Measurements from ENCODE around the gene ARID4A.

ARID4A gene

DNA sequence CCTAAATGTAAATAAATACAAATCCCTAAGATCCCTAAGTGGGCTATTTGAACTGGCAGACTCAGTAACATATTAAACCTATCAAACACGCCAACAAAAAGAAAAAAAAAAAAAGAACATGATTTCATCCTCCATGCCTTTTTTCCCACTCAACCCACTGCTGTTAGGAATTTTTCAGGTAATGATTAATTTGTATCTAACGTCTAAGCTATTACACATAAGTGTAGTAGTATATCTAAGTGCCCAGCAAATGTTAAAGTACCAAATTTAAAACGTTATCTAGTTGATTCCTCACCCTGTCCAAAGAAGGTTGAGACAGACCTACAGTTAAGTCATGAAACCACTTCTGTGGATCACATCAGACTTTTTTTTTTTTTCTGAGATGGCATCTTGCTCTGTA is 16.4 kb upstream of the ARID4A start:
- Mint-ChIP-seq H3K36me3 (ENCODE audit: low read depth) (peaks cover 67% of the 10 kb centered on the region), H3K9me3 (no peaks in the 10 kb centered on the region), H3K27ac (peak overlapping the region; percentile 89), H3K4me1 (peaks cover 61% of the 10 kb centered on the region), H3K4me3 (peak overlapping the region; percentile 63), H3K27me3 (no peaks in the 10 kb centered on the region)
- ATAC-seq (no peak), DNase-seq (no peak)

DNA sequence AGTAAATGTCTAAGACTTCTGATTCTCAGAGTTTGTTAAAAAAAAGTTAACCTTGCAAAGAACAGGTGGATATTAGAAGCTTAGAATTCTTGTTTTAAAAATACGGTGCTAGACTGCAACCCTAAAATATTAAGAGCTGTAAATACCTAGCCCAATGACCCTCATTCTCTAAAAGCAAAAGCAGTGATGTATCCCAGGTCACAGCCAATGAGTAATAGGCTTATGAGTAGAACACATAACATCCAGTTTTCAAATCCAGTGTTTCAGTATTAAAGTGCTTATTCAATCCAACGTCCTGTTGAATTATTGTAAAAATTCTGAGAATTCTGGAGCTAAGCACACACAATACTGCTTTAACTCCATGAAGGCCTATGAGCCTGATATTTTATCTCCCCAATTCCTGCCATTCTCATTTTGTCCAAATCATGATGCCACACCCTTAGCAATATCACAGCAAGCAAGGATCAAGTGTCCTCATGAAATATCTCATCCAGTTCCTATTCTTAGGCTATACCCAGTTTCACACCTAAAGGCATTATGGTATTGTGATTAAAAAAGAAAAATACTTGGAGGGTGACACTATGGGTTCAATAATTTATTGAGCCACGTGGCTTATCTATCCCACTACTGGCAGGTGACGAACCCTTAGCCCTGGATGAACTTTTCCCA is 15.3 kb upstream of the ARID4A start:
- H3K36me3 Mint-ChIP-seq (ENCODE audit: low read depth), result peaks cover 74% of the 10 kb centered on the region
- peak overlapping the region; percentile 89 for H3K27ac Mint-ChIP-seq
- DNase-seq, result no peak
- H3K27me3 Mint-ChIP-seq, result no peaks in the 10 kb centered on the region
- no peaks in the 10 kb centered on the region for H3K9me3 Mint-ChIP-seq
- no peak overlapping the region for H3K4me3 Mint-ChIP-seq
- peaks cover 65% of the 10 kb centered on the region for H3K4me1 Mint-ChIP-seq
- ATAC-seq, result no peak

DNA sequence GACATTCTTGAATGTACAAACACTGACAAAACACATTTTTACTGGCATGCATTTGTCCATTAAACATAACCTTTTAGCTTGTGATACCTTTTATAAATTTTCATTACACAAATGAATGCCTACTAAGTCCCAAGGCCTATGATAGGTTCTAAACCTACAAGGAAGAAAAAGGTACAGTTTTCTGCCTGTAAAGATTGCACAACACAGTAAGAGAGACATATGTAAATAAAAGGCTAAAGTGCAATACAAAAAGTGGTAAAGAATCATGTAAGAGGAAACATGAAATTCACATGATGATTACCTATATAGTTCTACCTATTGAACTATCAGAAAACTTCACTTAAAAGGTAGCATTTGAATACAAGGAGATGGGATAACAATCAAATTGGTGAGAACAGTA is 14.6 kb upstream of the ARID4A start:
- Mint-ChIP-seq H3K27me3 (no peaks in the 10 kb centered on the region), H3K9me3 (no peaks in the 10 kb centered on the region), H3K27ac (peak overlapping the region; percentile 17), H3K4me3 (no peak overlapping the region), H3K4me1 (peaks cover 69% of the 10 kb centered on the region), H3K36me3 (ENCODE audit: low read depth) (peaks cover 79% of the 10 kb centered on the region)
- ATAC-seq, result no peak
- DNase-seq, result no peak

DNA sequence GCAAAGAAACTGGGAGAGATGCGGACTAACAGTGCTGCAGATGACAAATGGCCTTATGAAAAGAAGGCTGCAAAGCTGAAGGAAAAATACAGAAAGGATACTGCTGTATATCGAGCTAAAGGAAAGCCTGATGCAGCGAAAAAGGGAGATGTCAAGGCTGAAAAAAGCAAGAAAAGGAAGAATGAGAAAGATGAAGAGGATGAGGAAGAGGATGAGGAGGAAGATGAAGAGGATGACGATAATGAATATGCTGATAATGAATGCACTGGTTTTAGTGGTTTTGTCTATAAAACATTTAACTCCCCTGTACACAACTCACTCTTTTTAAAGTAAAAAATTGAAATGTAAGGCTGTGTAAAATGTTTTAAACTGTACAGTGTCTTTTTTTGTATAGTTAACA is 13.2 kb upstream of the ARID4A start:
- Mint-ChIP-seq H3K27me3 (no peaks in the 10 kb centered on the region), H3K9me3 (no peaks in the 10 kb centered on the region), H3K4me3 (no peak overlapping the region), H3K4me1 (peaks cover 74% of the 10 kb centered on the region), H3K27ac (peak overlapping the region; percentile 12), H3K36me3 (ENCODE audit: low read depth) (peaks cover 83% of the 10 kb centered on the region)
- ATAC-seq (no peak), DNase-seq (no peak)

DNA sequence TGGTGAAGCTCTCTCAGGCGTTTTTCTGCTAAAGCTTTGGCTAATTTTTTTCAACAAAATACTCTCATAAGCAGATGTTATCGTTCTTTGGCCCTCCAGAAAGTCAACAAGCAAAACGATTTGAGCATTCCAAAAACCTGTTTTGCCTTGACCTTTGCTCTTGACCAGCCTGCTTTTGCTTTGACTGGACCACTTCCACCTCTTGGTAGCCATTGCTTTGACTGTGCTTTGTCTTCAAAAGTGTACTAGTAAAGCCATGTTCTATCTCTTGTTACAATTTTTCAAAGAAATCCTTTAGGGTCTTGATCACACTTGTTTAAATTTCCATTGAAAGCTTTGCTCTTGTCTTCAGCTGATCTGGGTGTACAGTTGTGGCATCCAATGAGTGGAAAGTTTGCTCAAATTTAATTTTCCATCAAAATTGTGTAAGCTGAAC is 10.7 kb upstream of the ARID4A start:
- no peak for ATAC-seq
- peaks cover 66% of the 10 kb centered on the region for H3K4me1 Mint-ChIP-seq
- peaks cover 75% of the 10 kb centered on the region for H3K36me3 Mint-ChIP-seq (ENCODE audit: low read depth)
- no peak for DNase-seq
- no peaks in the 10 kb centered on the region for H3K27me3 Mint-ChIP-seq
- no peak overlapping the region for H3K4me3 Mint-ChIP-seq
- no peaks in the 10 kb centered on the region for H3K9me3 Mint-ChIP-seq
- no peak overlapping the region for H3K27ac Mint-ChIP-seq

DNA sequence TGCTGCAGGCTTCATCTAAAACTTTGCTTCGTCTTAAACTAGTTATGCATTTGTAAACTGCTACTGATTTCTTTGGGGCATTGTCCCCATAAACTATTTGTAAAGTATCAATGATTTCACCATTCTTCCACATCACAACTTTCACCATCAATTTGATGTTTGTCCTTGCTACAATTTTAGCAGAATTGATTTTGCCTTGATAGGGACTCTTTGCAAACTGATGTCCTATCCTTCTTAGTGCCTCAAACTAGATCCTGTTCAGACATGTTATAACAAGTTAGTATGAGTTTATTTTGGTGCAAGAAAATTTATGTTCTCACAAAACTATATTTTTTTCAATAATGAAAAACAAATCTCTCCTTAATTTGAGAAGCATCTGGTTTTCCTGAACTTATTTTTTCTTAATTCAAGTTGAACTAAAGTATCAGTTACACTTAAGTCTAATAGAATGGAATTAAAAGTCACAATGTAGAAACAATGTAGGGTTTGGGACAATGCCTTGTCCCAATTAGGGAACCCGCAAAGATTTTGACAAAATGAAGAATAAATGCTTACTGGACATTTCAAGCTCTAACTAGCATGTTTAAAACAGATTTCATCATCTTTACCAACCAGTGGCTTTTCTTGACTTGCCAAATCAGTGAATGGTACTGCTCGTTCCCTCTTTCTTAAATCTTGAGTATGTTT is 10.1 kb upstream of the ARID4A start:
- Mint-ChIP-seq H3K36me3 (ENCODE audit: low read depth) (peaks cover 77% of the 10 kb centered on the region), H3K4me3 (no peak overlapping the region), H3K4me1 (peaks cover 63% of the 10 kb centered on the region), H3K9me3 (no peaks in the 10 kb centered on the region), H3K27me3 (no peaks in the 10 kb centered on the region), H3K27ac (peak overlapping the region; percentile 65)
- ATAC-seq (no peak), DNase-seq (no peak)

DNA sequence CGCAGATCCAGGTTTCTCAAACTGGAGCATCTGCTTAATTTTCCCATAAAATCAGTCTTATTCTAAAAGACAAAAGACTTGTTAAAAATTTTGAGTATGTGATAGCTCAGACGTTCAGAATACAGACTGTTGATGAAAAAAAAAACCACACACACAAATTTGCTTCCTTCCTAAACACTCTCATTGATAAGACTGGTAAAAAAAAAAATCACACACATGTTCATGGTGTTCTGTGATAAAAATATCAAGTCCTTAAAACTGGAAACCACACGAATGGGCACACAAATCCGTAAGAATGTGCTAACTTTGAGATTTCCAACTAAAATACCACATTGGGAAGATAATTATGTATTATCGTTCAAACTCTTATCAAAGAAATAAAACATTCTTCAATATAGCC is 6.7 kb upstream of the ARID4A start:
- ATAC-seq (no peak), DNase-seq (no peak)
- peaks cover 73% of the 10 kb centered on the region for H3K4me1 Mint-ChIP-seq
- no peaks in the 10 kb centered on the region for H3K27me3 Mint-ChIP-seq
- H3K27ac Mint-ChIP-seq, result no peak overlapping the region
- H3K4me3 Mint-ChIP-seq, result no peak overlapping the region
- H3K9me3 Mint-ChIP-seq, result no peaks in the 10 kb centered on the region
- H3K36me3 Mint-ChIP-seq (ENCODE audit: low read depth), result peaks cover 78% of the 10 kb centered on the region

DNA sequence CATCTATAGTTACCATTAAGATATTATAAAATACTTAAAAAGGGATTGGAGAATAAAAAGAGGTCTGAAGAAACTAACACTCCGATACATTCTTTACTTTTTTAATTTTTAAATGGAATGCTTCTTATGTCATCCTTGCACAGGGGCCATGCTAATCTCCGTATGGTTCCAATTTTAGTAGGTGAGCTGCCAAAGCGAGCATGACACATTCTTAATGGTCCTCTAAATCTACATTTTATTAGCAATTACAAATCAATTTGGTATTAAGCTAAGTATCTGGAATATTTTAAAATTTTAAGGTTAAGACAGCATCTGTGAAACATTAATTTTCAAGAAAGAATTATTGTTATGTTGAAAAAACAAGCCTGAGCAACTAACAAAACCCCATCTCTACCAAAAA is 6.2 kb upstream of the ARID4A start:
- no peaks in the 10 kb centered on the region for H3K27me3 Mint-ChIP-seq
- peaks cover 76% of the 10 kb centered on the region for H3K4me1 Mint-ChIP-seq
- no peak overlapping the region for H3K4me3 Mint-ChIP-seq
- peaks cover 75% of the 10 kb centered on the region for H3K36me3 Mint-ChIP-seq (ENCODE audit: low read depth)
- no peak for DNase-seq
- H3K27ac Mint-ChIP-seq, result no peak overlapping the region
- ATAC-seq, result no peak
- H3K9me3 Mint-ChIP-seq, result no peaks in the 10 kb centered on the region

DNA sequence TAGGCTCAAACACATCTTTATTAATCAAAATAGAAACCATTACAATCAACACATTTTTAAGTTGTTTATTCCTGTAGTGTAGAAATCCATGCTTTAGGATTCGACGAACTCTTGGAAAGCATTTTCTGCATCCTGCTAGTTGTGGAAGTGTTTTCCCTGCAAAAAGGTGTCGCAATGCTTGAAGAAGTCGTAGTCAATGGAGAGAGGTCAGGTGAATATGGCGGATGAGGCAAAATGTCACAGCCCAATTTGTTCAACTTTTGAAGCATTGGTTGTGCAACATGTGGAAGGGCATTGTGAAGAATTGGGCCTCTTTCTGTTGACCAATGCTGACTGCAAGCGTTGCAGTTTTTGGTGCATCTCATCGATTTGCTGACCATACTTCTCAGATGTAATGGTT is 4.2 kb upstream of the ARID4A start:
- DNase-seq (no peak), ATAC-seq (no peak)
- Mint-ChIP-seq H3K4me3 (no peak overlapping the region), H3K36me3 (ENCODE audit: low read depth) (peaks cover 55% of the 10 kb centered on the region), H3K4me1 (peaks cover 58% of the 10 kb centered on the region), H3K9me3 (no peaks in the 10 kb centered on the region), H3K27me3 (no peaks in the 10 kb centered on the region), H3K27ac (peak overlapping the region; percentile 42)

DNA sequence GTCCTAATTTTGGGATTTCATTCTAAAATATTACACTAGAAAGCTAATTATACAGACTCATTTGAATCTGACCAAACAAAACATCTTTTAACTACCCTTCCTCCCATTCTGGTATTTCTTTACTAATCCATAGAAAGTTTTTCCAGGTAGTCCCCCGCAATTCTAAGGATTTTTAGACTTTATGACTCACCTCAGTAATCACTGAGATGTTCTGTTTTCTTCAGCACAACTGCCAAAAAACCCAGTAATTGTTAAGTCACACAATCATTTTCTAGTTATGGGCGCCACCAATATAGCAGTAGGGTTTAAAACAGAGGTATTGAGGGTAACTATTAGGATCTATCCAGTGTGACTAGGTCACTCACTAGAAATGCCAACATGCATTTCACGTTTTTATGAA is 1.6 kb upstream of the ARID4A start:
- H3K27ac Mint-ChIP-seq, result no peak overlapping the region
- no peak overlapping the region for H3K4me3 Mint-ChIP-seq
- peaks cover 37% of the 10 kb centered on the region for H3K36me3 Mint-ChIP-seq (ENCODE audit: low read depth)
- H3K4me1 Mint-ChIP-seq, result peaks cover 56% of the 10 kb centered on the region
- no peaks in the 10 kb centered on the region for H3K9me3 Mint-ChIP-seq
- DNase-seq, result no peak
- no peaks in the 10 kb centered on the region for H3K27me3 Mint-ChIP-seq
- no peak for ATAC-seq

DNA sequence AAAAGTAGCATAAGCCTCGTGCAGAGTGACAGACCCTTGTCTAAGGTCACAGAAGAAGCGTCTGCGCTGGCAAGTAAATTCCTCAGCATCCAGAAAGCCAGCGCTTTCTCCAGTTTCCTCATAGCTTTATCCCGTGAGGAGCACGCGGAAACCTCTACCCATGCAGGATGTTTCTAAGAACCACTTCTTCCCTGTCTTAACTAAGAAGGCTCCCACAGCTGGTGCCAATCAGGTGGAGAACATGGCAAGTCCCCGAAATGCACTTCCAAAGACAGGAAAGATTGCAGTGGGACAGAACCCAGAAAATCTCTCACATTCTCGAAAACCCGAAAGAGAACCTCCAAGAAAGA is 968 bp upstream of the ARID4A start:
- ATAC-seq, result no peak
- H3K4me3 Mint-ChIP-seq, result no peak overlapping the region
- peak; percentile 18 for DNase-seq
- H3K9me3 Mint-ChIP-seq, result no peaks in the 10 kb centered on the region
- no peaks in the 10 kb centered on the region for H3K27me3 Mint-ChIP-seq
- H3K4me1 Mint-ChIP-seq, result peaks cover 55% of the 10 kb centered on the region
- peaks cover 36% of the 10 kb centered on the region for H3K36me3 Mint-ChIP-seq (ENCODE audit: low read depth)
- H3K27ac Mint-ChIP-seq, result no peak overlapping the region

DNA sequence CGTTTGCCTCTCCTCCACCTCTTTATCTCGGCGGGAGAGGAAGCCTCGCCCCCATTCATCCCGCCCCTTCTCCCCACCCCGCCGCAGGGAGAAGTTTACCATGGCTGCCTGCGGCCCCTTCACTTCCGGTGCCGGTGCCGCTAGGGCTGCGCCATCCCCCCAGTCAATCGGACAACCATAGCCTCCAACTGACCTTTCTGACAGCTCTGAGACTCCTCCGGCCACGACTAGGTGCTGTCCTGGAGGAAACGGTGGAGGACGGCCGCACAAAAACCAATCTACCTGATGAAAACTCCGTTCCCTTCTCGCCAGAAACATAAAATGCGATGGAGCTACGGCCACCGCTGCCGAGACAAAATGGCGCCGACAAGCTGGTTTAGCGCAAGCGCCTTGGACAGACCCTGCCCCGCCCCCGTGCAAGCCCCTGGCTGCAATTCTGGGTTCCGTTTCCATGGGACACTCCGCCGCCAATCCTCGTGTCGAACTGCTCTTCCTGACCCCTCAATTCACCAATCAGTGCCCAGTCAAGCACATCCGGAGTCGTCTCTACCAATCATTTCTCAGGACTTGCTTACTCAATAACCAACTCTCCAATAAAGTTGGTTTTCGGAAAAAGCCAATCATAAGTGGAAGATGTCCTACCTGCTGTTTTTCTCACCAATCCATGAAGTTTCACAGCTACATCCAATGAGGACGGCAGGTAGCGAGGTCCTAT is 436 bp upstream of the ARID4A start:
- peak; percentile 92 for ATAC-seq
- Mint-ChIP-seq H3K4me1 (peaks cover 50% of the 10 kb centered on the region), H3K36me3 (ENCODE audit: low read depth) (peaks cover 31% of the 10 kb centered on the region), H3K27ac (no peak overlapping the region), H3K4me3 (no peak overlapping the region), H3K27me3 (no peaks in the 10 kb centered on the region), H3K9me3 (no peaks in the 10 kb centered on the region)
- DNase-seq, result peak; percentile 97

DNA sequence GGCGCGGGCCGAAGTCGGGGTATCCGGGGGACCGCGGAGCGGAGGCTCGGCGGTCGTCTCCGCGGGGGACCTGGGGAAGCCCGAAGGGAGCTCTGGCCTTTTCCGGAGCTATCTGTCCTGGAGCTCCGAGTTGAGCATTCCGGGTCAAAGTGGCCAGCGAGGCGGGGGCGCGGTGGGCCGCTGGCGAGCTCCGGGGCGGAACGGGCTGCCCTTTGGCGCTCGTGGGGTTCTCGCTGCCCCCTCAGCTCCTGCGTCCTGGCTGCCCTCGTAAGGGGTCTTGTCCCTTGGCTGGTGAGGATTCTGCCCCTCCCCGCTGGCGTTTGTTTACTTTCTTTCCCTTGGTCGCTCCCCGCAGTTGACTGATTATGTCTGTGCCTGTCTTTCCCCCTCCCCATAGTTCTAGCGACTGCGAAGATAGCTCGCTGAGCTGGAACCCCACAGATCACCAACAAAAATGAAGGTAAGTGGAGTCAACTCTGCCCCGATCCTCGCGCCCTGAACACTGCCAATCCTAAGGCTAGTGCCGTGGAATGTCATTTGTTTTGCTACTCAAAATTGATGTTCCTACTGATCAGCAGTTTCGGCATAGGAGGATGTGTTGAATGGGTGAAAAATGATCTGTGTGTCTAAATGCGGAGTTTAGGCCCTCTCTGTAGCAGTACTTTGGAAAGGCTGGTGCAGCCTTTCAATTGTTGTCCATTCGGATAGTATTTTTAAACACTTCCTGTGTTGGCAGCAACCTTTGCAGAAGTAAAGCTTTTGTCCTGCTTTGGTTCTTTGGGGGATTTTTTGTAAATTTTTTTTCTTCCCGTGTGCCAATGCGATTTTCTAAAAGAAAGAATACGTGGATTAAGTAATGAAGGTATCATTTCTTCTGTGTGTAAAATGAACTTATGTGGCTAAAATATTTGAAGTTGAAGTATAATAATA is 1.3 kb downstream of the ARID4A start:
- H3K4me3 Mint-ChIP-seq, result peak overlapping the region; percentile 93
- DNase-seq (peak; percentile 14), ATAC-seq (no peak)
- H3K36me3 Mint-ChIP-seq (ENCODE audit: low read depth), result peaks cover 18% of the 10 kb centered on the region
- H3K27ac Mint-ChIP-seq, result peak overlapping the region; percentile 88
- peaks cover 37% of the 10 kb centered on the region for H3K4me1 Mint-ChIP-seq
- H3K27me3 Mint-ChIP-seq, result no peaks in the 10 kb centered on the region
- H3K9me3 Mint-ChIP-seq, result no peaks in the 10 kb centered on the region

DNA sequence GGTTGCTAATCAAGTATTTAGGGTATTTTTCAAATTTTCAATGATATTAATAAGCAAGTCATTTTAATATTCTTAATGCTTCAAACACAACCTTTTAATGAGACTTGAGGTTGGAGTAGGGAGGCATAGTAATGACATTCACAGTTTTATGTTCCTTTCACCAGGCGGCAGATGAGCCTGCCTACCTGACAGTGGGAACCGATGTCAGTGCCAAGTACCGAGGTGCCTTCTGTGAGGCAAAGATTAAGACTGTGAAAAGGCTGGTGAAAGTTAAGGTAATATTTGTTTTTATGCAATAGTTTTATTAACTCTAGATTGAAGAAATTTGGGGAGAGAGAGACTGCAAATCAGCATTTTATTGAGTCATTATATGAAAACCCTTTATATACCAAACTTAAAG is 3.1 kb downstream of the ARID4A start:
- H3K4me3 Mint-ChIP-seq, result no peak overlapping the region
- H3K9me3 Mint-ChIP-seq, result no peaks in the 10 kb centered on the region
- H3K27me3 Mint-ChIP-seq, result no peaks in the 10 kb centered on the region
- H3K36me3 Mint-ChIP-seq (ENCODE audit: low read depth), result peaks cover 13% of the 10 kb centered on the region
- DNase-seq (no peak), ATAC-seq (no peak)
- H3K27ac Mint-ChIP-seq, result no peak overlapping the region
- H3K4me1 Mint-ChIP-seq, result peaks cover 21% of the 10 kb centered on the region
